ENCODE measurements around the gene EIF3B. TPM values are rescaled to one million over a fixed set of nuclear protein-coding genes. Genes with fewer than 3 reads are reported as not detected.

The EIF3B gene
- total and polyA plus RNA-seq, 9 of the 15 experiments (the other 6 are each of a cell fraction or from before 2014, with no cell fraction given), result 25.9 to 494 (median 357) TPM

GRCh38 chr7:2372724-2373123, 18.1 kb downstream of the EIF3B start:
- intact Hi-C loops (cut with micrococcal nuclease) (loop anchor here (10.0 kb wide), 1 partner anchor 62 kb away; no protein-coding TSS in a partner anchor), in situ Hi-C loops (cut with MboI) (no loop called here)
- no peak for FAIRE-seq
- H2AFZ ChIP-seq (ENCODE audit: low read depth, low read length), result no peak overlapping the region
- H3K9ac ChIP-seq (ENCODE audit: insufficient read depth in 1 of 2, low read depth in 2 of 2, low read length in 2 of 2), result no peak overlapping the region
- ATAC-seq, result peak; percentile 16; the same call in 2 of the 3 replicates
- H3K27ac ChIP-seq (ENCODE audit: extremely low read depth, low read depth, low read length), result no peak overlapping the region
- WGBS (ENCODE audit: insufficient coverage, low coverage, missing lambda C conversion rate), result 93% methylated on average over 14 of the region's 14 CpGs
- H3K9me3 ChIP-seq (replicated peaks; ENCODE audit: control insufficient read depth, insufficient read depth, low read depth, low read length), result no peaks in the 10 kb centered on the region
- H3K4me1 ChIP-seq (replicated peaks in 1 of 2; ENCODE audit: control insufficient read depth in 2 of 2, insufficient read depth in 2 of 2, low read length in 2 of 2), result 0 out of 5 replicates have a peak, but pooled peaks cover 0 to 2% of the 10 kb centered on the region in 2 experiments
- no peak for TF ChIP-seq GATAD2A (IDR thresholded peaks at IDR 0.05)
- no peak for TF ChIP-seq CSDE1 (IDR thresholded peaks at IDR 0.05)
- no peak for TF ChIP-seq REST (IDR thresholded peaks at IDR 0.05; ENCODE audit: borderline replicate concordance)
- no peak for TF ChIP-seq REST (CRISPR knock-in tag; IDR thresholded peaks at IDR 0.05; ENCODE audit: low read depth)
- TF ChIP-seq L3MBTL2 (IDR thresholded peaks at IDR 0.05), result no peak
- no peak for TF ChIP-seq ZFP36 (IDR thresholded peaks at IDR 0.05; ENCODE audit: low read depth, low read length, partially characterized antibody)
- no peak for TF ChIP-seq ZNF124 (CRISPR knock-in tag; IDR thresholded peaks at IDR 0.05)
- no peak for TF ChIP-seq POLR3A (IDR thresholded peaks at IDR 0.05; ENCODE audit: borderline replicate concordance, extremely low read depth, insufficient read depth, insufficient read length)
- TF ChIP-seq KAT8 (IDR thresholded peaks at IDR 0.05; ENCODE audit: low read depth), result no peak
- TF ChIP-seq SFPQ (IDR thresholded peaks at IDR 0.05; ENCODE audit: low read depth, low read length), result no peak
- TF ChIP-seq HNRNPUL1 (IDR thresholded peaks at IDR 0.05; ENCODE audit: low read length), result no peak
- TF ChIP-seq CC2D1A (IDR thresholded peaks at IDR 0.05), result no peak
- TF ChIP-seq ZNF77 (CRISPR knock-in tag; IDR thresholded peaks at IDR 0.05), result no peak
- TF ChIP-seq GTF2B (IDR thresholded peaks at IDR 0.05; ENCODE audit: extremely low read depth, insufficient read length), result no peak
- ChIA-PET POLR2A (interaction anchor here (1.6 kb wide), 1 partner anchor 31 kb away, joined by 4 read pairs; the partner anchor contains the start of gene CHST12), CTCF (ENCODE audit: low intra/inter-chr PET ratio) (no interaction called here)
- no peaks in the 10 kb centered on the region for H3K9me1 ChIP-seq (ENCODE audit: control insufficient read depth, insufficient read depth, low read length)
- no peaks in the 10 kb centered on the region for H3K27me3 ChIP-seq (ENCODE audit: control insufficient read depth in 2 of 2, insufficient read depth in 2 of 2, low read length in 2 of 2)
- H4K20me1 ChIP-seq (replicated peaks; ENCODE audit: control insufficient read depth, insufficient read depth, low read length), result peaks cover 6% of the 10 kb centered on the region
- no peak for DNase-seq (ENCODE audit: extremely low read depth in 1 of 4, low spot score in 3 of 4)
- H3K79me2 ChIP-seq (ENCODE audit: control insufficient read depth, insufficient read depth, low read length), result peaks cover 60% of the 10 kb centered on the region
- no peak overlapping the region for H3K4me2 ChIP-seq (ENCODE audit: insufficient read depth, low read length)
- H3K4me3 ChIP-seq, result no peak overlapping the region
- peaks cover 96% of the 10 kb centered on the region for H3K36me3 ChIP-seq (ENCODE audit: control insufficient read depth, insufficient read depth, low read length)
- BruUV-seq (replicated peaks), result no TSS peak

Measured in K562 (cell line).